ENCODE data around the gene KIR2DL1.
"Not testable (repeated sequence)": the region's sequence is repeated elsewhere in the genome, so short reads cannot be mapped to it uniquely, and the experiment has no call there.

The KIR2DL1 gene

GRCh38 chr19:54769646-54770045 is at the start of gene KIR2DL1:
Gene KIR2DL1, plus strand, starts transcription at chr19:54769793. Its CDS starts 58 bp downstream, at chr19:54769851.
- DNase-seq (ENCODE audit: low spot score): not testable (repeated sequence)

GRCh38 chr19:54724142-54724541 is 45.5 kb upstream of the KIR2DL1 start, which contains the start of gene KIR3DL3:
Gene KIR3DL3, plus strand, starts transcription at chr19:54724442. Its CDS starts 55 bp downstream, at chr19:54724497.
- no peak for DNase-seq (ENCODE audit: low spot score)

DNA sequence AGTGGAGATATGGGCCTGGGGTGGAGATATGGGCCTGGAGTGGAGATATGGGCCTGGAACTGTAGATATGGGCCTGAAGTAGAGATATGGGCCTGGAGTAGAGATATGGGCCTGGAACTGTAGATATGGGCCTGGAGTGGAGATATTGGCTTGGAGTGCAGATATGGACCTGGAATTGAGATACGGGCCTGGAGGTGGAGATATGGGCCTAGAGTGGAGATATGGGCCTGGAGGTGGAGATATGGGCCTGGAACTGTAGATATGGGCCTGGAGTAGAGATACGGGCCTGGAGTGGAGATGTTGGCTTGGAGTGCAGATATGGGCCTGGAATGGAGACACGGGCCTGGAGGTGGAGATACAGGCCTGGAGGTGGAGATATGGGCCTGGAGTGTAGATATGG is 44.9 kb upstream of the KIR2DL1 start:
- no peak for DNase-seq (ENCODE audit: low spot score)

DNA sequence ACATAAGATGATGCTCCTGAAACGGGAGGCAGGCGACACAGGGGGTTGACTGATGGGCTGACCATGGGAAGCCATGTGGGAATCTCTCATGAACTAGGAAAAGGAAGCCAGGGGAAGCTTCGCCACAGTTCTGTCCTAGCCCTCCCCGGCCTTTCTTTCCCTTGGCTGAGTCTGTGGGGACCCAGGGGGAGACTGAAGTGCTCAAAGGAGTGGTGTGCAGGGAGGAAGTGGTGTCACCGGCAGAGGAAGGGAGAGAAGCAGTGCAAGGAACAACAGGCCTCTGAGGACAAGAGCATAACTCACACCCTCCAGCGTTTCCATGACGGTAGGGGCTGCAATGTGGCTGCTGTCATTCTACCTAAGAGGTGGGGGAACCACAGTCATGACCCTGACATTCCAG is 44.3 kb upstream of the KIR2DL1 start:
- no peak for DNase-seq (ENCODE audit: low spot score)

- no peak for DNase-seq (ENCODE audit: low spot score)
Measured at GRCh38 chr19:54727562-54727961, 42.0 kb upstream of the KIR2DL1 start.

DNA sequence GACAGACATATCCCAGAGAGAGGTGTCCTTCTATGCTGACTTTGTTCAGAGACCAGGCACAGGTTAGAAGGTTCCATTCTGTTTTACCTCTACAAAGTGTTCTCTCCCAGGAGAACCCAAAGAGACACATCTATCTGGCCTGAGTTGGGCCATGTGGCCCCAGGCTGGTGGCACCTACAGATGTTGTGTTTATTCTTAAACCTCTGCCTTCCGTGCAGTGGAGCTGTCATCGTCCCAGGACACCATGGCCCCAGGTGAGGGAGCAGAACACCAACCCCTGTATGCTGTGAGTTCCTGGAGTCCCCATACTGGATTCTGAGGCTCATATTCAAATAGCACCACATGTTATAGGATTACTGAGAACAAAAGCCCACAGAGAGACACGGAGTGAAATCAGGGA is 41.4 kb upstream of the KIR2DL1 start:
- DNase-seq (ENCODE audit: low spot score): no peak

- no peak for DNase-seq (ENCODE audit: low spot score)
Measured at GRCh38 chr19:54729416-54730188, 40.0 kb upstream of the KIR2DL1 start.

DNA sequence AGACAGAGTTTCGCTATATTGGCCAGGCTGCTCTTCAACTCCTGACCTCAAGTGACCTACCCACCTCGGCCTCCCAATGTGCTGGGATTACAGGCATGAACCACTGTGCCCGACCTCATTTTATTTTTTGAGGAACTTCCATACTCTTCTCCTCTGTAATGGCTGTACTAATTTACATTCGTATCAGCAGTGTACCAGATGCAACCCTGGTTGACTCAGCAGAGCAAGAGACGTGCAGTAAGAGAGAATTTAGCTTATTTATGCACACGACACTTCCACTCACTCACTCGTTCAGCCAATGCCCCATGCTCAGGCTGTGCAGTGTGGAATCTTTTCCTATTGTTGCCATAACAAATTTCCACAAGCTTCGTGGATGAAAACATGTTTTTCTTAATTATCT is 38.4 kb upstream of the KIR2DL1 start:
- DNase-seq (ENCODE audit: low spot score): no peak

GRCh38 chr19:54738306-54738705 is 31.3 kb upstream of the KIR2DL1 start, which contains the start of gene KIR2DL3:
Gene KIR2DL3, plus strand, starts transcription at chr19:54738513. Its CDS starts 33 bp downstream, at chr19:54738546.
- not testable (repeated sequence) for DNase-seq (ENCODE audit: low spot score)

GRCh38 chr19:54738715-54739114 is 30.9 kb upstream of the KIR2DL1 start:
- DNase-seq (ENCODE audit: low spot score): no peak

- DNase-seq (ENCODE audit: low spot score): no peak
Measured at GRCh38 chr19:54739587-54740497, 29.8 kb upstream of the KIR2DL1 start.

DNA sequence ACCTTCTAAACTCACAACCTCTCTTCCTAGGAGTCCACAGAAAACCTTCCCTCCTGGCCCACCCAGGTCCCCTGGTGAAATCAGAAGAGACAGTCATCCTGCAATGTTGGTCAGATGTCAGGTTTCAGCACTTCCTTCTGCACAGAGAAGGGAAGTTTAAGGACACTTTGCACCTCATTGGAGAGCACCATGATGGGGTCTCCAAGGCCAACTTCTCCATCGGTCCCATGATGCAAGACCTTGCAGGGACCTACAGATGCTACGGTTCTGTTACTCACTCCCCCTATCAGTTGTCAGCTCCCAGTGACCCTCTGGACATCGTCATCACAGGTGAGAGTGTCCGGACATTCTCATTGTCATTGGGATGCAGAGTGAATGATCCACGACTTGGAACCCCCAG is 27.6 kb upstream of the KIR2DL1 start:
- not testable (repeated sequence) for DNase-seq (ENCODE audit: low spot score)

DNA sequence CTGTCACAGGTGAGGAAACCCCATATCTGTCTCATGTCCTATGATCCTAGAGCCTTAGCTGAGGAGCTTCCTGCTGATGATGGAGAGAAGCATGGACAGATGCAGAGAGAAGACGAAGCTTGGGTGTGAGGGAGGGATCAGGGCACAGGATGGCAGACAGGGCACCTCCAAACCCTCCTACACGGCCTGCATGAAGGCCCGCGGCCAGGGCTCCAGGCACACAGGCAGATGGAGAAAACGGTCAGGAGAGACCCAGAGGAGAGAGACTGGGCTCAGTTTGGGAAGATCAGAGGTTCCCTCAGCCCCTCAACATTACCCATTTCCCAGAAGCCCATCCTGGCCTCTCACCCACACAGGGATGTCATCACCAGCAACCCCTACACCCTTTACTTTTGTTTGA is 25.5 kb upstream of the KIR2DL1 start:
- DNase-seq (ENCODE audit: low spot score): not testable (repeated sequence)

GRCh38 chr19:54747614-54748322 is 21.8 kb upstream of the KIR2DL1 start:
- DNase-seq (ENCODE audit: low spot score): not testable (repeated sequence)

GRCh38 chr19:54750276-54750675 is 19.3 kb upstream of the KIR2DL1 start:
- DNase-seq (ENCODE audit: low spot score): not testable (repeated sequence)

DNA sequence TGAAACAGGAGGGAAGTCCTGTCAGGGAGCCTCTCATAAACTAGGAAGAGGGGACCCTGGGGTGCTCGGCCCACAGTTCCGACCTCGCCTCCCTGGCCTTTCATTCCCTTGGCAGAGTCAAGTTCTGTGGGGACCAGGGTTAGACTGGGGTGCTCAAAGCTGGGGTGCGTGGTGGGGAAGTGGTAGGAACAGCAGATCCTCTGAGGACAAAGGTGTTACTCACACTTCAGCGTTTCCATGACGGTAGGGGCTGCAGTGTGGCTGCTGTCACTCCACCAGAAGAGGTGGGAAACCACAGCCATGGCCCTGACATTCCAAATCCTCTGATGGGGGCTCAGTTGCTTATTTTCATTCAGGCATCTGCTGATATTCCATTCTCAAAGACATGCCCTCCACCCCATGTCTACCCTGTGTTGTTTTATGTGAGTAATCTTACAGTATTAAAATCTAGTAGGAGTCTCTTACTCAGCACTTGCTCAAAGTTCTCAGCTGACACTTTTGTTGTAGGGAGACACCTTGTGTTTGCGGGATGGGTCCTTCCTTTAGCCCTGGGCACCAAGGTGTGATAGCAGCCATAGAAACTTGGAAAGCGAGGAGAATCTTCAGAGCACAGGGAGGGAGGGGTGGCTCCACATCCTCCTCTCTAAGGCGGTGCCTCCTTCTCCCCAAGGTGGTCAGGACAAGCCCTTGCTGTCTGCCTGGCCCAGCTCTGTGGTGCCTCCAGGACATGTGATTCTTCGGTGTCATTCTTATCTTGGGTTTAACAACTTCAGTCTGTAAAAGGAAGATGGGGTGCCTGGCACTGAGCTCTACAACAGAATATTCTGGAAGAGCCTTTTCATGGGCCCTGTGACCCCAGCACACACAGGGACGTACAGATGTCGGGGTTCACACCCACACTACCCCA is 13.1 kb upstream of the KIR2DL1 start:
- DNase-seq (ENCODE audit: low spot score): not testable (repeated sequence)

DNA sequence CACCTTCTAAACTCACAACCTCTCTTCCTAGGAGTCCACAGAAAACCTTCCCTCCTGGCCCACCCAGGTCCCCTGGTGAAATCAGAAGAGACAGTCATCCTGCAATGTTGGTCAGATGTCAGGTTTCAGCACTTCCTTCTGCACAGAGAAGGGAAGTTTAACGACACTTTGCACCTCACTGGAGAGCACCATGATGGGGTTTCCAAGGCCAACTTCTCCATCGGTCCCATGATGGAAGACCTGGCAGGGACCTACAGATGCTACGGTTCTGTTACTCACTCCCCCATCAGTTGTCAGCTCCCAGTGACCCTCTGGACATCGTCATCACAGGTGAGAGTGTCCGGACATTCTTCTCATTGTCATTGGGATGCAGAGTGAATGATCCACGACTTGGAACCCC is 11.0 kb upstream of the KIR2DL1 start:
- not testable (repeated sequence) for DNase-seq (ENCODE audit: low spot score)

DNA sequence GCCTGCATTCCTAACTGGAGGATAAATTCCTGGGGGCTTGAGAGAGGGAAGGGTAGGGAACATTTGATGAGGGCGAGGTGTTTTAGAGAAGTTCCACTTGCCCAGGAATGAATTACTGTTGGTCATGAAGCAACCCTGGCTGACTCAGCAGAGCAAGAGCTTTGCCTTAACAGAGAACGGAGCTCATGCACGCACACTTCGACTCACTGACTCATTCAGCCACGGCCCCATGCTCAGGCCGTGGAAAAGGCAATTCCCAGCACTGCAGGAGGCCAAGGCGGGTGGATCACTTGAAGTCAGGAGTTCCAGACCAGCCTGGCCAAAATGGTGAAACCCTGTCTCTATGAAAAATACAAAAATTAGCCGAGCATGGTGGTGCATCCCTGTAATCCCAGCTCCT is 5.4 kb upstream of the KIR2DL1 start:
- not testable (repeated sequence) for DNase-seq (ENCODE audit: low spot score)

- not testable (repeated sequence) for DNase-seq (ENCODE audit: low spot score)
Measured at GRCh38 chr19:54766464-54766863, 3.1 kb upstream of the KIR2DL1 start.

DNA sequence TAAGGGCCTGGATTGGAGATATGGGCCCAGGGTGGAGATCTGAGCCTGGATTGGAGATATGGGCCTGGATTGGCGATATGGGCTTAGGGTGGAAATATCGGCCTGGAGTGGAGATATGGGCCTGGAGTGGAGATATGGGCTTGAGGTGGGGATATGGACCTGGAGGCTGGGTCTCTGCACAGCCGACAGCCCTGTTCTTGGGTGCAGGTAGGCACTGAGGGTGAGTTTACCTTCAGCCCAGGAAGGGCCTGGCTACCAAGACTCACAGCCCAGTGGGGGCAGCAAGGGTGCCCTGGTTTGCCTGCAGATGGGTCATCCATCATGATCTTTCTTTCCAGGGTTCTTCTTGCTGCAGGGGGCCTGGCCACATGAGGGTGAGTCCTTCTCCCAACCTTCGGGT is 918 bp downstream of the KIR2DL1 start:
- not testable (repeated sequence) for DNase-seq (ENCODE audit: low spot score)
